HepG2 (cell line): ENCODE measurements around the gene SUB1. TPM values are rescaled to one million over a fixed set of nuclear protein-coding genes. Genes with fewer than 3 reads are reported as not detected.

ENCODE experiments used
- ASH2L ChIP-seq: fragments of 300-600, 200-600 bp; sonication (generic); IDR thresholded peaks from 2 replicates; pipeline ENCODE4 v1.7.0; 2017; ENCODE audit warnings: low read depth, mild to moderate bottlenecking, moderate library complexity, mixed read lengths, low read length; ENCODE audit not compliant: insufficient read length
- CEBPG ChIP-seq: IDR thresholded peaks from 2 replicates; pipeline ENCODE4 v1.6.1; 2016
- EED ChIP-seq: sonication (generic); formaldehyde crosslinking; IDR thresholded peaks from 2 replicates; pipeline ENCODE4 v1.5.0; 2020; ENCODE audit warnings: mild to moderate bottlenecking, missing genetic modification reagents
- FOXP4 ChIP-seq: sonication (generic); formaldehyde crosslinking; IDR thresholded peaks from 2 replicates; pipeline ENCODE4 v1.4.0; 2020; ENCODE audit warnings: missing genetic modification reagents
- MAFK ChIP-seq, 2 experiments: IDR thresholded peaks in 1 of 2; conservative IDR thresholded peaks in 1 of 2; 2 replicates each; pipeline ENCODE4 v1.6.1; 2011; ENCODE audit warnings: improper control_type of control experiment in 2 of 2, low read length in 2 of 2
- MED13 ChIP-seq: sonication (generic); formaldehyde crosslinking; IDR thresholded peaks from 2 replicates; pipeline ENCODE4 v1.5.0; 2020; ENCODE audit warnings: missing genetic modification reagents
- MTF2 ChIP-seq: sonication (generic); formaldehyde crosslinking; IDR thresholded peaks from 2 replicates; pipeline ENCODE4 v1.5.0; 2020; ENCODE audit warnings: missing genetic modification reagents, borderline replicate concordance
- MYPOP ChIP-seq: sonication (generic); formaldehyde crosslinking; IDR thresholded peaks from 2 replicates; pipeline ENCODE4 v1.8.1; 2023; ENCODE audit warnings: mild to moderate bottlenecking, moderate library complexity, missing genetic modification reagents
- NR2F2 ChIP-seq: IDR thresholded peaks from 2 replicates; pipeline ENCODE4 v1.6.1; 2012; ENCODE audit warnings: low read depth, inconsistent platforms, borderline replicate concordance
- PITX1 ChIP-seq: sonication (generic); formaldehyde crosslinking; IDR thresholded peaks from 2 replicates; pipeline ENCODE4 v1.5.1; 2020; ENCODE audit warnings: mild to moderate bottlenecking, missing genetic modification reagents
- POGZ ChIP-seq: sonication (generic); formaldehyde crosslinking; IDR thresholded peaks from 2 replicates; pipeline ENCODE4 v1.4.0; 2020; ENCODE audit warnings: mild to moderate bottlenecking, missing genetic modification reagents
- RBAK ChIP-seq: sonication (generic); formaldehyde crosslinking; IDR thresholded peaks from 2 replicates; pipeline ENCODE4 v1.5.1; 2020; ENCODE audit warnings: mild to moderate bottlenecking, missing genetic modification reagents
- RBM39 ChIP-seq: fragments of 200-400 bp; formaldehyde crosslinking; IDR thresholded peaks from one replicate; pipeline ENCODE4 v1.6.1; 2018; ENCODE audit warnings: antibody characterized with exemption, mild to moderate bottlenecking, low read depth, low read length; ENCODE audit not compliant: poor library complexity, severe bottlenecking
- RFX1 ChIP-seq: fragments of 450-650 bp; IDR thresholded peaks from 2 replicates; pipeline ENCODE4 v1.6.1; 2017
- RXRA ChIP-seq: sonication (generic); formaldehyde crosslinking; IDR thresholded peaks from 2 replicates; pipeline ENCODE4 v1.5.1; 2020; ENCODE audit warnings: missing genetic modification reagents
- SATB2 ChIP-seq: sonication (generic); formaldehyde crosslinking; IDR thresholded peaks from 2 replicates; pipeline ENCODE4 v1.5.0; 2020; ENCODE audit warnings: missing genetic modification reagents
- SMAD3 ChIP-seq: sonication (generic); formaldehyde crosslinking; IDR thresholded peaks from 2 replicates; pipeline ENCODE4 v1.4.0; 2020; ENCODE audit warnings: missing genetic modification reagents
- THAP8 ChIP-seq: sonication (generic); formaldehyde crosslinking; IDR thresholded peaks from 2 replicates; pipeline ENCODE4 v1.5.1; 2020; ENCODE audit warnings: missing genetic modification reagents, mild to moderate bottlenecking, borderline replicate concordance
- ZFP37 ChIP-seq: sonication (generic); formaldehyde crosslinking; IDR thresholded peaks from 2 replicates; pipeline ENCODE4 v1.4.0; 2020; ENCODE audit warnings: missing genetic modification reagents, borderline replicate concordance
- ZNF260 ChIP-seq: sonication (generic); formaldehyde crosslinking; IDR thresholded peaks from 2 replicates; pipeline ENCODE4 v1.4.0; 2020; ENCODE audit warnings: missing genetic modification reagents, low read depth, mild to moderate bottlenecking, borderline replicate concordance
- ZNF263 ChIP-seq: sonication (generic); formaldehyde crosslinking; IDR thresholded peaks from 2 replicates; pipeline ENCODE4 v1.4.0; 2020; ENCODE audit warnings: missing genetic modification reagents
- ZNF563 ChIP-seq: sonication (generic); formaldehyde crosslinking; IDR thresholded peaks from 2 replicates; pipeline ENCODE4 v1.8.0; 2022; ENCODE audit warnings: mild to moderate bottlenecking, moderate library complexity, missing genetic modification reagents
- ZNF615 ChIP-seq: sonication (generic); formaldehyde crosslinking; IDR thresholded peaks from 2 replicates; pipeline ENCODE4 v1.5.0; 2020; ENCODE audit warnings: mild to moderate bottlenecking, missing genetic modification reagents, borderline replicate concordance
- ZNF703 ChIP-seq: sonication (generic); formaldehyde crosslinking; IDR thresholded peaks from 2 replicates; pipeline ENCODE4 v1.5.1; 2020; ENCODE audit warnings: missing genetic modification reagents, mild to moderate bottlenecking, moderate library complexity, borderline replicate concordance
- ZNF724P ChIP-seq: sonication (generic); formaldehyde crosslinking; IDR thresholded peaks from 2 replicates; pipeline ENCODE4 v1.8.0; 2022; ENCODE audit warnings: missing genetic modification reagents, borderline replicate concordance
- ZNF768 ChIP-seq: sonication (generic); formaldehyde crosslinking; IDR thresholded peaks from 2 replicates; pipeline ENCODE4 v1.4.0; 2020; ENCODE audit warnings: missing genetic modification reagents
- ZNF83 ChIP-seq: sonication (generic); formaldehyde crosslinking; IDR thresholded peaks from 2 replicates; pipeline ENCODE4 v1.4.0; 2020; ENCODE audit warnings: missing genetic modification reagents, mild to moderate bottlenecking, borderline replicate concordance
- ZZZ3 ChIP-seq: sonication (generic); formaldehyde crosslinking; IDR thresholded peaks from 2 replicates; pipeline ENCODE4 v1.4.0; 2020; ENCODE audit warnings: missing genetic modification reagents, mild to moderate bottlenecking, borderline replicate concordance
- polyA plus RNA-seq, 8 experiments: library from polyadenylated mRNA; depleted of rRNA in 3 of 8; stranded (reverse) in 7 of 8; unstranded in 1 of 8; fragments of >200 nt; fragmentation: Illumina TruSeq in 4 of 8; extraction: Trizol in 4 of 8; gene quantifications; 2 replicates each; pipeline versions ENCODE4 v1.2.1 to v1.2.3, GENCODE V29; 2011 to 2016; ENCODE audit warnings: low read depth in 4 of 8, missing spikeins in 1 of 8, mixed read lengths in 1 of 8; ENCODE audit not compliant: insufficient read depth in 1 of 8
- total RNA-seq, 5 experiments: library from RNA; depleted of rRNA; stranded (reverse); fragments of >200 nt; fragmentation: Illumina TruSeq; extraction: Trizol; gene quantifications; 2 replicates each; pipeline ENCODE4 v1.2.3, GENCODE V29; 2016; ENCODE audit warnings: low read depth in 1 of 5

Gene SUB1
- total and polyA plus RNA-seq, 2 of the 13 experiments (the other 11 are each of a cell fraction or from before 2014, with no cell fraction given) = 182 to 693 TPM

DNA sequence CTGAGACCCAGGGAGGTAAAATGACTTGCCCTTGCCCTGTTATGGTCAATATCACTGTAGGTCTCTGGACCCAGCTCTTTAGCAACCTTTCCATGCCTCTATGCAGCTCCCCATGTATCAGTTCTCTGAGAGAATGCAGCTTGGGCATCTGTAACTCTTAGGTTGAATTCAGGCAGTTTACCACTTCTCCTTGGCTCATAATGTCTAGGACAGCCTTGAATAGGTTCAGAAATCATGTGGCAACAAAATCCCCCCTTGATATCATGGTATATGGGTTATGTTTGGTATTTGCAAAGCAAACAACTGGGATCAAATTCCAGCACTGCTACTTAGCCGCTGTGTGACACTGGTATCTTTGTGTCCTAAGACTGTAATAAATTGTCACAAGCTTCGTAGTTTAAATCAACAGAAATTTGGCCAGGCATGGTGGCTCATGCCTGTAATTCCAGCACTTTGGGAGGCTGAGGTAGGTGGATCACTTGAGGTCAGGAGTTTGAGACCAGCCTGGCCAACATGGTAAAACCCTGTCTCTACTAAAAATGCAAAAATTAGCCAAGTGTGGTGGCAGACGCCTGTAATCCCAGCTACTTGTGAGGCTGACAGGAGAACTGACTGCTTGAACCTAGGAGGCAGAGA is 10.7 kb upstream of the SUB1 start (continued):
- TF ChIP-seq ZNF703 (CRISPR knock-in tag) (no peak), ZNF724P (CRISPR knock-in tag) (no peak), SATB2 (0 out of 2 replicates have a peak, but pooled peaks have one; percentile 41), RBAK (peak; percentile 53; the same call in 1 of the 2 replicates), RXRA (peak; percentile 46; the same call in 1 of the 2 replicates), PITX1 (peak; percentile 93), ZZZ3 (CRISPR knock-in tag) (no peak), ZNF260 (CRISPR knock-in tag) (no peak), ZFP37 (CRISPR knock-in tag) (peak; percentile 33; the same call in 1 of the 2 replicates), ZNF263 (CRISPR knock-in tag) (no peak), POGZ (CRISPR knock-in tag) (peak; percentile 40; the same call in 1 of the 2 replicates), CEBPG (CRISPR knock-in tag) (peak; percentile 75), MTF2 (CRISPR knock-in tag) (0 out of 2 replicates have a peak, but pooled peaks have one; percentile 56), RFX1 (no peak), RBM39 (no peak), MED13 (CRISPR knock-in tag) (peak; percentile 82; the same call in 1 of the 2 replicates), NR2F2 (peak; percentile 61; the same call in 1 of the 2 replicates), THAP8 (CRISPR knock-in tag) (no peak), ZNF83 (CRISPR knock-in tag) (no peak), EED (CRISPR knock-in tag) (no peak), MYPOP (CRISPR knock-in tag) (no peak), ZNF563 (no peak), ZNF768 (CRISPR knock-in tag) (no peak), ZNF615 (CRISPR knock-in tag) (peak; percentile 78; the same call in 1 of the 2 replicates), SMAD3 (CRISPR knock-in tag) (peak; percentile 44; the same call in 1 of the 2 replicates), ASH2L (peak; percentile 67), FOXP4 (CRISPR knock-in tag) (peak; percentile 85), MAFK (conservative IDR thresholded peaks at IDR 0.05 in 1 of 2, IDR thresholded peaks at IDR 0.05 in 1 of 2; ENCODE audit: low read length in 2 of 2) (no peak)
